Measurements from ENCODE around the gene GNAQ.
"Not testable (repeated sequence)": the region's sequence is repeated elsewhere in the genome, so short reads cannot be mapped to it uniquely, and the experiment has no call there.

The GNAQ gene

DNA sequence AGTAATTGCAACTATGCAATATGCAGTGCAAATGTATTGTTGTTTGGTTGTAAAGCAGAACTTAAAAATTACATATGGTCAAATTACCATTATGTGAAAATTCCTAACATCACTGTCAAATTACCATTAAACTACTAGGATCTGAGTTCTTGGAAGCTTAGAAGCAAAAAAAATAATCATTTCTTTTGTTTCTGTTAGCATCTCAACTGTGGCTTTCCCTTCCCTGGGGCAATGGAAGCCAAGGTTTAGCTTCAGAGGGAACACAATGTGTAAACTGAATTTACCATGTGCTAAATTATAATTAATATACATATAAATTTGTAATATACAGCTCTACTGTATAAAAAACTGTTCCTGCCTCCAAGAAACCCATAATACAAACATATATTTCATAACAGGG is 159.4 kb downstream of the GNAQ start:
- no peak for DNase-seq

DNA sequence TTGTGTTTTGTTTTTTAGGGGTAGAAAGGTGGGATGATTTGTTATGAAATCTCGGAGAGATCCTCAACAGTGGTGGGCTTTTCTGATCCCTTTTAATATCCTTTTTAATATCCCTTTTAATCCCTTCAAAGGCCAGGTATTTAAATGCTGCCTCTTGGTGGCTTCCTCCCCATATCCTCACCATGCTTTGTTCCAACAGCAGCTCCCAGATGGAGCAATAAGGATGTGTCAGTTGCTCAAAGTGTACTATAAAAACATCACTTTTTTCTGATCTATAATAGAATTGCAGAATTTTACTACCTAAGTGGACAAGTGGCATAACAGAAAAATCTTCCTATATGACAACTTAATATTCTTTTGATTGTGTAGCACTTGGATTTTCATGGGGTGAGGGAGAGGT is 160.1 kb downstream of the GNAQ start:
- DNase-seq: no peak

DNA sequence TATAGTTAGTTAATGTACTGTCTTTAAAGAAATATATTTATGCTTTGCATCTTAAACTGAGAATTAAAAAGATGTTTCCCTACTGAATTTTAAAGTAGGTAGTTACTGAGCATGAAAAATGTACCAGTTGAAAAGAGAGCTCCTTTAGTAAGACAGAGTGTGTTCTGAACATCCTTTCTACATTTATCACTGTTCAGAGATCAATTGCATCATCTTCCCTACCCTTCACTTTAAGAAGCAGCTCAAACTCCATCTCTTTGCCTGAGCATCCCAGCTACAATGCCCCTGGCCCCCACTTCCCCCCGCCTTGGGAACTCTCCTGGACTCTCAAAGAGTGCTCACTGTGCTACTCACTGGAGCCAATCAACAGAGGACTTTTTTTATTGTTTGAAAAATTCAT is 164.7 kb downstream of the GNAQ start:
- no peak for DNase-seq

DNA sequence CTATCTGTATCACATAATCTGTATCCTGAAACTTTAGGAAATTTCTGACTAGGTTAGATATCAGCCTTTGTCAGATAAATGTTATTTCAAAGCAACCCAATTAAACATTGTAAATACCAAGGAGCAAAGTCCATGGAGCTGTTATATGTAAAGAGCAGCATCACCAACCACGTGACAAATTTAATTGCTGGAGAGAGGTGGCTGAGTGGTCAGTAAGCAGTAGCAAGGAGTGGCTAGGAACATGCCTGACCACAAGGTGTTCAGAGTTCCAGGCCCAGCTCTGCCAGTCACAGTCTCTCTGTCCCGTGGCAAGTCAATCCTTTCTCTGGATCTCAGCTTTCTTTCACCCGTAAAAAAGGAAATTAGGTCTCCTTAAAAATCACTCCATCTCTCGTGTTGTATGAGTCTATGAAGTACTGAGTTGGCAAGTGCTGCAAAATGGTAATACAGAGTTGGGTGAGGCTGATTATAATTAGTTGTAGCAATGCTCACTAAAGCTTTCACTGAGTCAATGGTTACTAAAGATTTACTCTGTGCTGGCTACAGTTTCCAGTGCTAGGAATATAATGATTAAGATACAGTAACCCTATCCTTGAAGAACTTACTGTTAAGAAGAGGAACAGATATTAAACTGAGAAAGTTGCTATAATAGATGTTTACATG is 166.1 kb downstream of the GNAQ start:
- no peak for DNase-seq

DNA sequence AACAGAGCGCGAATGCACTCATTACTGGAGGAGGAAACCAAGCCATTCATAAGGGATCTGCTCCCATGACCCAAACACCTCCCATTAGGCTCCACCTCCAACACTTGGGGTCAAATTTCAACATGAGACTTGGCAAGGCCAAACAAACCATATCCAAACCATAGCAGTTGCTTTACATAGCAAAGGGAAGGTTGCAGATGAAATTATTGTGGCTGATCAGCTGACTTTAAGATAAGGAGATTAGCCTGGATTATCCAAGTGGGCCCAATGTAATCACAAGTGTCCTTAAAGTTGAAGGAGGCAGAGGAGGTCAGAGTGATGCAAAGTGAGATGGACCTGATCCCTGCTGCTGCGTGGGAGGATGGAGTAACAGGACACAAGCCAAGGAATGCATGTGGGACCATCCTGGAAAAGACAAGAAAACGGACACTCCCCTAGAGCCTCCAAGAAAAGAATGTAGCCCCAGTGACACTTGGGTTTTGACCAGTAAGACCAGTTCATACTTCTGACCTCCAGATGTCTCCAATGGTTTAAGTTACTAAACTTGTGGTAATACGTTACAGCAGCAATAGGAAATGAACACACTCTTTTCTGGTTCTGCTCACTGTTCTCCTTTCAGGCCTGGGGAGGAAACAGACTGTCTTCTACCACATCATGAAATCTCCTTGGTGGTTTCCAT is 167.3 kb downstream of the GNAQ start:
- peak; percentile 75 for DNase-seq

DNA sequence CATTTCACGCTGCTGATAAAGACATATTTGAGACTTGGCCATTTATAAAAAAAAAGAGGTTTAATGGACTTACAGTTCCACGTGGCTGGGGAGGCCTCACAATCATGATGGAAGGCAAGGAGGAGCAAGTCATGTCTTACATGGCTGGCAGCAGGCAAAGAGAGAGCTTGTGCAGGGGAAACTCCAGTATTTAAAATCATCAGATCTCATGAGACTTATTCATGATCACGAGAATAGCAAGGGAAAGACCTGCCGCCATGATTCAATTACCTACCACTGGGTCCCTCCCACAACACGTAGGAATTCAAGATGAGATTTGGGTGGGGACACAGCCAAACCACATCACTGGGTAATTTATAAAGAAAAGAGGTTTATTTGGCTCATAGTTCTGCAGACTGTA is 168.0 kb downstream of the GNAQ start:
- not testable (repeated sequence) for DNase-seq

DNA sequence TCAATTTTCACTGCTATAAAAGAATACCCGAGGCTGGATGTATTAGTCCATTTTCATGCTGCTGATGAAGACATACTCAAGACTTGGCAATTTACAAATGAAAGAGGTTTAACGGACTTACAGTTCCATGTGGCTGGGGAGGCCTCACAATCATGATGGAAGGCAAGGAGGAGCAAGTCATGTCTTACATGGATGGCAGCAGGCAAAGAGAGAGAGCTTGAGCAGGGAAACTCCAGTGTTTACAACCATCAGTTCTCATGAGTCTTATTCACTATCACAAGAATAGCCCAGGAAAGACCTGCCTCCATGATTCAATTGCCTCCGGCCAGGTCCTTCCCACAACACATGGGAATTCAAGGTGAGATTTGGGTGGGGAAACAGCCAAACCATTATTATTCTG is 170.7 kb downstream of the GNAQ start:
- DNase-seq: not testable (repeated sequence)

DNA sequence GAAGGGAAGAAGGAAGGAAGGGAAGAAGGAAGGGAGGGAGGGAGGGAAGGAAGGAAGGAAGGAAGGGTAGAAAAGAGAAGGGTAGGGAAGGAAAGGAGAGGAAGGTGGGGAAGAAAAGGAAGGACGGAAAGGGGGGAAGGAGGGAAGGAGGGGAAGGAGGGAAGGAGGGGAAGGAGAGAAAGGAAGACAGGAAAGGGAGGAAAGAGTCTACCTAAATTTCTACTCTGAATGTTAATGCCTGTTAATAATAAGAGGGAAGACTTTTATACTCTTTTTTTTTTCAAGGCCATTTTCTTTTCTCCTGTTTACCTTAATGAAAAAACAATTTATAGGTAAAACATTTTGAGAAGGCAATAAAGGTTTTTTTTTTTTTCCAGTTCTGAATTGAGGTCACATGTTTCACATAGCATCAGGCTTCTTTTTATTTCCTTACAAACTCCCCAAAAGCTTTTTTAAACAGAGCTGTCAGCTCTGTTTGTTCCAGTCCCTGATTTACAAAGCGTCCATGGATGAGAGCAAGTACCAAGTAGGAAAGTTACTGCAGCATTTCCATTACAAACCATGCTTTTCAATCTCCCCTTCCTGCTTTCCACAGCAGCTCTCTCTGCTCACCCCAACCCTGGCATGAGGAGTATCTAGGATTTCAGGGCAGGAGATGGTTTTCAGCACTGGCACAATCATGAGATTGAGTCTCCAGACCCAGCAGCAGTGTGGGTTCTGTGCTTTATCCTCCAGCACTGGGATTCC is 173.9 kb downstream of the GNAQ start:
- DNase-seq: no peak

DNA sequence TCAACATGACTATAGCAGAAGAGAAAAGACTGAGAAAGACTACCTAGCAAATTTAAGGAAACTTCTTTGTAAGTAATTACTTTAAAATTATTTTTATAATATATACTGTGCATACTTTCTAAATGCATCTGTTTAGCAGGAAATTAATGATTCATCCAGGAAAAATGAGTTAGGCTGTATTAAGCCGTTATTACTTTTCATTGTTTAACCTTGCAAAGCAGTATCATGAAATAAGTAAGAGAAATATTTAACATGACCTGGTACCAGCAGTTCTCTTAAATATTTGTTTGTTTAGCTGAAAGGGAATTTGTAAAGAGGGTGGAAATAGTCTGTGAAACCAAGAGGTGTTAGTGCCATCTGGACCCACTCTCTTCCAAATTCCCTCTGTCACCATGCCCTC is 175.0 kb downstream of the GNAQ start:
- DNase-seq: no peak

DNA sequence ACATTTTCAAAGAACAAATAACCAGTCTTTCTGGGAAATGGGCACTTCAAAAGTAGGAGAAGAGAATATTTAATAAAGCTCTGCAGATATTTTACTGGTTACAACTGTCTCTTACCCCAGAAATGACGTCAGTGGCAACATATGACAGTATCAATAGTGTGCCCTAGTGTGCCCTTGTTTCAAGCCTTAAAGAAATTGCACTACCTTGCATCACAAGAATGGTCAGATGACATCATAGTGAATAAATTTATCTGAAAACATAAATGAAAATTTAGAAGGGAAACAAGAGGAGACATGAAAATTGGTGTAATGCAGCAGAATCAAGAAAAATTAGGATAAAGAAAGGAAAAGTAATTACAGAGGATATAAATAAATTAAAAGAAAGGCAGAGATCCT is 176.7 kb downstream of the GNAQ start:
- DNase-seq: no peak

DNA sequence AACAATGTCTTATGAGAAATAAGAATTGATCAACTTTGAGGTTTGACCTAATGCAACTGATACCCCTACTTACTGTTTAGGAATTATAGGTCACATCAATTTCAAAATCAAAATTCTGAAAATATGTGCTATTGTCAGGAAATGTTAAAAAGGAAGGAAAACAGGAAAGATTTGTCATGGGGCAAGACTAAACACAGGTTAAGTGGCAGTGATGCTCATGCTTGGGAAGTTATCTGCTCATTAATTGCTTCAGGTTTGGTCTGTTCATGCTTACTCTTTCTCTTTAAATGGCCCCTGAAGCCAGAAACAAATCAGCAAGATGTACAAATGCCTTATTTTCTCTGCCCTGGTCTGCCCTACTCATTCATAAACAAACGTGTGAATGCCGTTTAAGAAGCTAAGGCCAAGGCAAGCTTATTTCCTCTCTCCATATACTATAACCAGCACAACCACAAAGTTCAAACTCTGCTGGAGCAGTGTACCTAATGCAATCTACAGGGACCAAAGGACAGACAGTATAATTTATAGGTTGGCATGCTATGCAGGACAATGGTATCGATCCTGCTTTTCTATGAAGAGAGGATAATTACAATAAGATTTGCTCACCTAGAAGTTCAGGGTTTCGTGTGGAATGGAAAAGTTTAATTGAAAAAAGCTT is 177.2 kb downstream of the GNAQ start:
- DNase-seq: no peak

DNA sequence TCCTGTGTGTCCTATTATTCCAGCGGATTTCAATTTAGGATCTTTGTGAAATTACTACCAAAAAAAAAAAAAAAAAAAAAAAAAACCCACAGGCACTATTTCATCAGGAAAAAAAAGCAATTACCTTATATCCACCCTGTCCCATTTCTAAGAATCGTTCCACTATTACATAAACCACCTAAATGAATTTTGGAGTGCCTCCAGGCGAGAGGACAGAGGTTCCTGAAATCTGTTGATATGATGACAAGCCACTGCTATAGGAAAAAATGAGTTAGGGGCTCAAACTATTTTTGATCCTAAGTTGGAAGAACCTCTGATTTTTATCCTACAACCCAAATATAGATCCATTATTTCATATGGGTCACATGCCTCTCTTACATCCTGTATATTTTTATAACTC is 177.9 kb downstream of the GNAQ start:
- no peak for DNase-seq

DNA sequence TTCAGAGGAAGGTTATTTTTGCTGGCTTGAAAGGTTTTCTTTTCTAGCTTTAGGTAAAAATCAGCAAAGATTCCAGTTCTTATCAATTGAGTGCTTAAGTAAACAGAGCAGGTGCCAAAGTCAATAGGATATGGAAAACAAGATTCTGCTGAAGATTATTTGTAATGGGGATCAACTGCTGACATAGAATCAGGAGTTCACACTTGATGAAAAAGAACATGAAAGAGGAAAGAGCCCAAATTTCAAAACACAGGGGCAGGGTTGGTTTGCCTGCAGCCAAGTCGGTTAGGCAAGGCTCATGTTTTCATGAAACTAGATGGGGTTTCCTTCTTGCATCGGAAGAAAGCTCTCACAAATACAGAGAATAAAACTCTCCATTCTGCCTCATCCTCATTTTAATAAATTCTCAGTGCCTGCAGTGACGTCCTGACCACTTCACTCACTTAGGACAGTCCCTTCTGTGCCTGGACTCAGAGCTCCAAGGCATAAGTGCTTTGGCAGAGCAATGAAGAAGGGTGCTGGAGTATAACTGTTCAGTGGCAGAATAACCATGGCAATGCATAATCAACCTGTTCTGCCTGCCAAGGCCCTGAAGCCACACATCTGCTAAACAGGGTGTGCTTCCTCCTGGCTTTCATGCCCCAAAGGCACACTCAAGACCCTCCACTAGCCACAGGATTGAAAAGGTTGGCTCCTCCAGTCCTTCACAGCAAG is 179.6 kb downstream of the GNAQ start:
- DNase-seq: peak; percentile 31

DNA sequence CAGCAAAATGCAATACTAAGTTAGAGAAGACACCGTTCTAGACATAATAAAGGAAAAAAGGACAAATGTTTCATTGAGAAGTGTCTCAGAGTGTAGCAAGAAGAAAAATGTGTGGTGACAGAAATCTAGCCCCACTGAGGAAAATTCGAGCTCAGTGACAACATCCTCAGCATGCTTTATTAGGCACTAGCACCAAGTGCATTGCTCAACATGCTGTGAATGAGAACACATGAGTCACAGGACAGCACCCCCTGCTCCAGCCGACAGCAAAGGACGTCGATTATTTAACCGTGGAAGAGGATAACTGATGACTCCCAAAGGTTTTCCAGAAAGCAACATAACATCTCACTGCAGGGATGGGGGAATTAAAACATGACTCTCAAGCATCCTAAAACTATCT is 182.7 kb downstream of the GNAQ start:
- DNase-seq: no peak

DNA sequence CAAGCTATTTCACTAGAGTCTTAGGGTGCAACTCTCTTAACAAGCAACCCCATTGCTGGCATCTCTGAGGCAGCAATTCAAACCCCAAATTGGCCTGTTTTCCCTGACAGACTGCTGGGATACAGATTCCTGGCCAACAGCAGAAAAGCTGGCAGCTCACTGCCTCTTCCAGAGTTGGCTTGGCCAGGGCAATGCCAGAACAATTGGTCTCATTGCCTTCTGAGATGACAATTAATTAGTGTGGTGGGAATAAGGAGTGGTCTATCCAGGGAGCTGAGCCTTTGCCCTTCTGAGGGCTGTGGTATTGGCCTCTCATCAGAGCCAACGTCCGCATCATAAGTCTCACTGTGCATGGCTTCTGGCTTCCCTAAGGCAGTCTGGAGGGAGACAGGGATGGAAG is 183.2 kb downstream of the GNAQ start:
- no peak for DNase-seq

DNA sequence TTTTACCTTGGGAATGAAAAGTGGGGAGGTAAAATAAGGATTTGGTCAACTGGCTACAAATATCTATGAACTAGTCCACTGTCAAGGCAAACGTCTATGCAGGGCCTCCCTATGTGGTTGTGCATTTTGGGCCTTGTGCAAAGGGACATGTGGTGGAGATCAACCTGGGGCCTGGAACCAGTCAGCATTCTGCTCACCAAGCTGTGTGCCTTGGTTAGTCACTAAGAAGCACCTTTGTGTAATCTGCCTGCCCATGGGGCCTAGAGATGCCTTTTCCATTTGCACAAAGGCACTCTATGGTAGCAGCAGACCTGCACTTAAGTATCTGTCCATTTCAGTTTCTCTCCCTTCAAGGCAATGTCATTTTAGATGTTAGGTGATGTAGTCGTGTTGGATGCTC is 184.0 kb downstream of the GNAQ start:
- no peak for DNase-seq

DNA sequence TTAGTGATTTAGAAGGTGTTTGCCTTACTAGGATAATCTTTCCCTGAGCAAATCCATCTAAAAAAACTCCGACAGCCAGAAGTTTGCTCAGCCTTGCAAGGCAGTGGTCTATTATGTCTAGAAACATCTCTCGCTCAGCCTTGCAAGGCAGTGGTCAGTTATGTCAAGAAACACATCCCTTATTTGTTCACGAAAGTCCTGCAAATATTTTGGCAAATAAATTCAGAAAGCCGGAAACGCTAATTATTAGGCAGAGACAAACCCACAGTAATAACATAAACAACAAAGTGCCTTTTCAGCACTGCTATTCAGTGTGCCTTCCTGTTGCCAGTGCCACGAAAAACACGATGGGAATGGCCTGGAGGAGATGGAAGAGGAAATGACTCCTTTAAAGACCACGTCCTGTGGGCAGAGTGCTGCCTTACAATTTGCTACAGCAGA is 184.5 kb downstream of the GNAQ start:
- DNase-seq: no peak

DNA sequence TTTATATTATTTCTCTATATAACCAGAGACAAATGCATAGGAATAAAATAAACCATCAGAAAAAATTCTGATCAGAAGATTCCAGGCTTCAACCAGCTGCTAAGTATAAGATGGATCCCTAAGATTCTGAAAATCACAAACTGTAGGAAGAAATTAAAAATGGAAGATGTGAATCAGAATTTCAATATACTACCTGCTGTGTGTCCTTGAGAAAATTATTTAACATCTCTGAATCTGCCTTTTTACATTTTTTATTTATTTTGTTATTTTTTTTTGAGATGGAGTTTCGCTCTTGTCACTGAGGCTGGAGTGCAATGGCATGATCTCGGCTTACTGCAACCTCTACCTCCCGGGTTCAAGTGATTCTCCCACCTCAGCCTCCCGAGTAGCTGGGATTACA is 187.2 kb downstream of the GNAQ start:
- no peak for DNase-seq

DNA sequence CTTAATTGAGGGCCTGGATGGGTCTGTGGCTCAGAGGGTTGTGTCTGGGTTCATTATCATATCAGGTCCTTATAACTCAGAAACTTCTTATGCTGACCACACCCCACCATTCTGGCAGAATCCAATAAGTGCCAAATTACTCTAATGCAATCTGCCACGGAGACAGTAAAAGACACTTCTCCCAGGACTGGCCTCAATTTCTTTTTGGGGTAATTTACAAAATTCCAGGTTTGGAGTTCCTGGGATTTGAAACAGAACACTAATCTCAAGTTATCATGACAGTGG is 187.8 kb downstream of the GNAQ start:
- DNase-seq: no peak

DNA sequence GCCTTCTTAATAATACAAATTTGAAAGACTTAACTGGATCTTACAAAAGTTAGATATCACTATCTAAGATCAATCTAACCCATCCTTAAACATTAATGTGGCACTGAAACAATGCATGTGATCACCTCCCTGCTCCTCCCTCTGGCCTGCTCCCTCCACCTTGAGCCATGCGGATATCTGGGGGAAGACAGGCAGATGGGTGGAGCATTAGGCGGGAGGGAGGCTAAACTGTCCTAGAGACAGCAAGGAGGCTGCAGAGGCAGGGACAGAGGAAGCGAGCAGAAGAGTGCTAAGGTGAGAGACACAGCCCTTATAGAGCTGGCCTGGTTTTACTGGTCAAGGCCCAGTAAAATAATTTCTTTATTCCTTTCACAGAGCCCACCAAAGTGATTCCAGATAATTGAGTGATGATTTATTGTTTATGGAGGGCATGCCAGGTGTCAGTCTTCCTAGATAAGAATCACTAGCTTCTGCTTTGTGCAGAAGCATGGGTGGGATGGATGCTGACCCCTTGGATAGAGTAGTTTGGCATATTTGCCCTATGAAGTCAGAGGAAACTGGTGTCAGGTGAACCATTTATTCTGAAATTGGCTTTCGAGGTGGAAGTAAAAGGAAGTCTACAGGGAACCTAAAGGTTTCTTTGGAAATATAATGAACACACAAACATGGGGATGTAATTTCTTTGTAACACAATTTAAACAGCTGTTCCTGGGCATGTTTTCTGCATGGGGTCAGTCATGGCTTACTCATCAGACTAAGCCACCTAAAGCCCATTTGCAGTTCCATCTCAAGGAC is 188.3 kb downstream of the GNAQ start:
- no peak for DNase-seq

DNA sequence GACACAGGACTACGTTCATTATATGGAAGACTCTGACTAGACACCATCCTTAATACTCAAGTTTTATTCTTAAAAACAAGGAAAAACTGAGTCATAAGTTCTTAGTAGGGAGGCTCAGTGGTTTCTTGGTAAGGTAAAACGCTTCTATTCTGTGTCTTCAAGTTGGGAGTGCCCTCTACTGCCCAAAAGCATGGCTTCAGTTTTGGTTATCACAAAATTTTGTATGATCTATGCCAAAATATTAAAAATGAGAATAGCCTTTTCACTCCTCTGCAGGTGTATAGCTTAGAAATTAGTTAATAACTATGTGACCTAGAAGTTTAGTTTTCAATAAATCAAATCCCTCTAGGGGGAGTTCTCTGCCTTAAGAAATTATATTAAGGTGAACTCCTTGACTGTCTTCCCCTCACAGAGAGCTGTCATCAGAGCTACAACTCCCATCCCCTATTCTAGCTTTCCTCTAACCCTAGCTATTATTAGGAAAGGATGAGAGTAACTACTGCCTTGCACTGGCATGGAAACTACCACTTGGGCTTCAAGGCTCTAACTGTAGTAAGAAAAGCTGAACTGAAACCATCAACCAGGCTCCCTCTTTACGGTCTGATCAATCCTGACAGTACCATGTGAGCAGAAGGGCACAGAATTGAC is 189.7 kb downstream of the GNAQ start:
- DNase-seq: no peak

Measured in NCI-H2029 (cell line).